CD4-positive, alpha-beta memory T cell (primary cell): ENCODE measurements around the gene CRYBB1. TPM values are rescaled to one million over a fixed set of nuclear protein-coding genes. Genes with fewer than 3 reads are reported as not detected.

Experiments
- CTCF ChIA-PET: fragments of 350-600 bp; sonication (Branson Sonifier 250); formaldehyde crosslinking; loops from one replicate; lab custom pipeline; 2021; ENCODE audit warnings: inconsistent platforms; ENCODE audit not compliant: partially characterized antibody; lab: Charles Lee
- POLR2A ChIA-PET: fragments of 350-600 bp; sonication (Branson Sonifier 250); formaldehyde crosslinking; loops from one replicate; lab custom pipeline; 2021; ENCODE audit not compliant: partially characterized antibody; lab: Charles Lee
- DNase-seq, 5 donors: peaks; one replicate each; pipeline versions ENCODE4 v3.0.0 to v3.0.0-alpha.2; 2020 to 2022; ENCODE audit warnings: mixed read lengths in 1 of 5
- H3K27ac ChIP-seq: one replicate; pipeline ENCODE4 v1.7.0; 2013; ENCODE audit warnings: low read depth, low read length
- H3K27me3 ChIP-seq: 2 replicates; pipeline ENCODE4 v1.7.0; 2013; ENCODE audit warnings: mild to moderate bottlenecking, low read length, moderate library complexity; ENCODE audit not compliant: insufficient read depth
- H3K36me3 ChIP-seq: 2 replicates; pipeline ENCODE4 v1.7.0; 2013; ENCODE audit warnings: mild to moderate bottlenecking, low read length, moderate library complexity; ENCODE audit not compliant: insufficient read depth
- H3K4me1 ChIP-seq: 2 replicates; pipeline ENCODE4 v1.7.0; 2013; ENCODE audit warnings: mild to moderate bottlenecking, low read length, moderate library complexity; ENCODE audit not compliant: insufficient read depth
- H3K4me3 ChIP-seq, 2 donors: one replicate each; pipeline ENCODE4 v1.7.0; 2013; ENCODE audit warnings: low read length in 2 of 2, mild to moderate bottlenecking in 1 of 2
- H3K9me3 ChIP-seq, 2 donors: one replicate each; pipeline ENCODE4 v1.7.0; 2013; ENCODE audit warnings: low read length in 2 of 2, control low read depth in 1 of 2; ENCODE audit not compliant: control insufficient read depth in 1 of 2
- H3K27ac Mint-ChIP-seq, 7 donors: one replicate each; pipeline ENCODE4 v1.8.0; 2020 to 2021; ENCODE audit warnings: mixed read lengths in 7 of 7, mild to moderate bottlenecking in 6 of 7, inconsistent platforms in 3 of 7, moderate library complexity in 3 of 7
- H3K27me3 Mint-ChIP-seq, 2 donors: one replicate each; pipeline ENCODE4 v1.8.0; 2020 to 2021; ENCODE audit warnings: mixed read lengths in 2 of 2
- H3K36me3 Mint-ChIP-seq, 2 donors: one replicate each; pipeline ENCODE4 v1.8.0; 2020 to 2021; ENCODE audit warnings: mixed read lengths in 2 of 2, inconsistent platforms in 1 of 2, mild to moderate bottlenecking in 1 of 2
- H3K4me1 Mint-ChIP-seq, 4 donors: one replicate each; pipeline ENCODE4 v1.8.0; 2020 to 2021; ENCODE audit warnings: mixed read lengths in 4 of 4, mild to moderate bottlenecking in 1 of 4
- H3K4me3 Mint-ChIP-seq, 8 donors: one replicate each; pipeline ENCODE4 v1.8.0; 2020 to 2021; ENCODE audit warnings: mixed read lengths in 8 of 8, mild to moderate bottlenecking in 7 of 8, moderate library complexity in 6 of 8, inconsistent platforms in 3 of 8
- H3K9me3 Mint-ChIP-seq, 8 donors: one replicate each; pipeline ENCODE4 v1.8.0; 2020 to 2021; ENCODE audit warnings: mixed read lengths in 8 of 8, mild to moderate bottlenecking in 5 of 8, inconsistent platforms in 3 of 8, moderate library complexity in 1 of 8
- intact Hi-C: fragments of 100-400 bp; cut with micrococcal nuclease; formaldehyde crosslinking; loops from one replicate; pipeline ENCODE4 v1.15.1; 2023
- polyA plus RNA-seq, 2 donors: library from polyadenylated mRNA; unstranded; fragments of 300-500 nt; fragmentation: Illumina TruSeq; gene quantifications; one replicate each; pipeline ENCODE4 v1.2.3, GENCODE V29; 2021
- total RNA-seq, 2 experiments: library from RNA; stranded (reverse); gene quantifications; one replicate each; pipeline ENCODE4 v1.2.3, GENCODE V29; 2021

The CRYBB1 gene
- total and polyA plus RNA-seq, 4 experiments from 2014 or later: not detected

- Histone ChIP-seq H3K4me1 (peaks cover 4% of the 10 kb centered on the region), H3K36me3 (no peaks in the 10 kb centered on the region), H3K27ac (no peak overlapping the region), H3K27me3 (no peaks in the 10 kb centered on the region), H3K9me3 (no peaks in the 10 kb centered on the region), H3K4me3 (no peak overlapping the region)
- no peak overlapping the region for H3K4me3 Mint-ChIP-seq
- DNase-seq: no peak
- peaks cover 0 to 2% (median 0%) of the 10 kb centered on the region in 8 donors for H3K9me3 Mint-ChIP-seq
- ChIA-PET POLR2A (no interaction called here), CTCF (no interaction called here)
- peaks cover 0 to 11% (median 4%) of the 10 kb centered on the region in 4 donors for H3K4me1 Mint-ChIP-seq
- intact Hi-C loops: no loop called here
- H3K27me3 Mint-ChIP-seq: no peaks in the 10 kb centered on the region
- H3K27ac Mint-ChIP-seq: no peak overlapping the region
- H3K36me3 Mint-ChIP-seq: no peaks in the 10 kb centered on the region
Observed at GRCh38 chr22:26599505-26599904, 18.3 kb downstream of the CRYBB1 start.

- no peaks in the 10 kb centered on the region for H3K9me3 ChIP-seq
- H3K4me1 ChIP-seq: peaks cover 24% of the 10 kb centered on the region
- Mint-ChIP-seq H3K4me1 (peaks cover 15 to 31% (median 18%) of the 10 kb centered on the region in 4 donors), H3K36me3 (no peaks in the 10 kb centered on the region), H3K27me3 (no peaks in the 10 kb centered on the region), H3K9me3 (peaks cover 0 to 2% (median 0%) of the 10 kb centered on the region in 8 donors), H3K27ac (no peak overlapping the region), H3K4me3 (no peak overlapping the region)
- no peaks in the 10 kb centered on the region for H3K27me3 ChIP-seq
- ChIA-PET POLR2A (interaction anchor here (1.8 kb wide), 1 partner anchor 114 kb away, joined by 6 read pairs; the partner anchor contains the start of genes HPS4 and SRRD), CTCF (no interaction called here)
- no peak overlapping the region for H3K4me3 ChIP-seq
- no peak overlapping the region for H3K27ac ChIP-seq
- DNase-seq: no peak
- intact Hi-C loops: no loop called here
- H3K36me3 ChIP-seq: no peaks in the 10 kb centered on the region
Observed at GRCh38 chr22:26597480-26597879, 20.3 kb downstream of the CRYBB1 start.

GRCh38 chr22:26597026-26597425 lies 20.8 kb downstream of the CRYBB1 start:
- no peak overlapping the region for H3K27ac ChIP-seq
- no peaks in the 10 kb centered on the region for H3K27me3 ChIP-seq
- peaks cover 0 to 2% (median 0%) of the 10 kb centered on the region in 8 donors for H3K9me3 Mint-ChIP-seq
- peak overlapping the region in 1 of 7 donors; percentile 82 for H3K27ac Mint-ChIP-seq
- DNase-seq: no peak
- POLR2A ChIA-PET: interaction anchor here (1.4 to 1.8 kb wide), 2 partner anchors 14 to 113 kb away, joined by 4 to 6 read pairs; partner anchors contain the start of genes HPS4 and SRRD
- H3K36me3 Mint-ChIP-seq: no peaks in the 10 kb centered on the region
- CTCF ChIA-PET: no interaction called here
- H3K27me3 Mint-ChIP-seq: no peaks in the 10 kb centered on the region
- no peak overlapping the region for H3K4me3 ChIP-seq
- intact Hi-C loops: no loop called here
- H3K36me3 ChIP-seq: no peaks in the 10 kb centered on the region
- peaks cover 29% of the 10 kb centered on the region for H3K4me1 ChIP-seq
- peaks cover 20 to 36% (median 23%) of the 10 kb centered on the region in 4 donors for H3K4me1 Mint-ChIP-seq
- H3K4me3 Mint-ChIP-seq: peak overlapping the region in 1 of 8 donors; percentile 28
- no peaks in the 10 kb centered on the region for H3K9me3 ChIP-seq

GRCh38 chr22:26593763-26594162 lies 24.1 kb downstream of the CRYBB1 start:
- peaks cover 24 to 57% (median 38%) of the 10 kb centered on the region in 4 donors for H3K4me1 Mint-ChIP-seq
- ChIA-PET POLR2A (interaction anchor here (1.2 to 3.9 kb wide), 2 partner anchors 10 to 80 kb away, joined by 5 to 20 read pairs; no protein-coding TSS in a partner anchor), CTCF (interaction anchor here (1.3 kb wide), 2 partner anchors 12 to 77 kb away, joined by 3 read pairs; no protein-coding TSS in a partner anchor)
- H3K9me3 Mint-ChIP-seq: peaks cover 0 to 2% (median 0%) of the 10 kb centered on the region in 8 donors
- Histone ChIP-seq H3K9me3 (no peaks in the 10 kb centered on the region), H3K27ac (peak overlapping the region; percentile 0), H3K27me3 (no peaks in the 10 kb centered on the region), H3K4me1 (peaks cover 52% of the 10 kb centered on the region), H3K4me3 (no peak overlapping the region), H3K36me3 (no peaks in the 10 kb centered on the region)
- peak overlapping the region; percentile 60 to 88 (median 81) for H3K27ac Mint-ChIP-seq
- H3K36me3 Mint-ChIP-seq: peaks cover 0 to 5% of the 10 kb centered on the region in 2 donors
- no peak for DNase-seq
- H3K27me3 Mint-ChIP-seq: no peaks in the 10 kb centered on the region
- intact Hi-C loops: loop anchor here (5.0 kb wide), 2 partner anchors 81 to 166 kb away; partner anchors contain the start of genes ASPHD2 and TFIP11
- peak overlapping the region in 7 of 8 donors; percentile 6 to 68 (median 40) for H3K4me3 Mint-ChIP-seq

GRCh38 chr22:26592421-26592891 lies 25.4 kb downstream of the CRYBB1 start:
- H3K27me3 ChIP-seq: no peaks in the 10 kb centered on the region
- peaks cover 61% of the 10 kb centered on the region for H3K4me1 ChIP-seq
- H3K36me3 ChIP-seq: no peaks in the 10 kb centered on the region
- H3K4me3 Mint-ChIP-seq: peak overlapping the region in 7 of 8 donors; percentile 32 to 84 (median 71)
- peaks cover 0 to 2% (median 0%) of the 10 kb centered on the region in 8 donors for H3K9me3 Mint-ChIP-seq
- peaks cover 0 to 8% of the 10 kb centered on the region in 2 donors for H3K36me3 Mint-ChIP-seq
- peak overlapping the region; percentile 50 for H3K27ac ChIP-seq
- H3K4me3 ChIP-seq: peak overlapping the region in 1 of 2 donors; percentile 3
- intact Hi-C loops: loop anchor here (5.0 kb wide), 2 partner anchors 80 to 165 kb away; partner anchors contain the start of genes ASPHD2 and TFIP11
- POLR2A ChIA-PET: interaction anchor here (0.7 to 3.9 kb wide), 9 partner anchors 12 to 81 kb away, joined by 3 to 20 read pairs (median 5); partner anchors contain the start of gene TFIP11
- DNase-seq: peak; percentile 52 to 81 (median 57)
- H3K4me1 Mint-ChIP-seq: peaks cover 32 to 65% (median 48%) of the 10 kb centered on the region in 4 donors
- H3K9me3 ChIP-seq: no peaks in the 10 kb centered on the region
- no peaks in the 10 kb centered on the region for H3K27me3 Mint-ChIP-seq
- peak overlapping the region; percentile 68 to 91 (median 89) for H3K27ac Mint-ChIP-seq
- CTCF ChIA-PET: interaction anchor here (0.9 kb wide), 2 partner anchors 8 to 16 kb away, joined by 3 read pairs; no protein-coding TSS in a partner anchor

GRCh38 chr22:26589845-26590736 lies 27.7 kb downstream of the CRYBB1 start, which contains the start of gene TPST2:
TSS of gene TPST2 (minus strand) at chr22:26590132. CDS start at chr22:26541630, 48,502 bp downstream.
- ChIA-PET CTCF (no interaction called here), POLR2A (interaction anchor here (0.7 to 2.8 kb wide), 10 partner anchors 10 to 116 kb away, joined by 3 to 13 read pairs (median 4); partner anchors contain the start of genes HPS4, SRRD and TFIP11)
- peaks cover 41 to 85% (median 61%) of the 10 kb centered on the region in 4 donors for H3K4me1 Mint-ChIP-seq
- Histone ChIP-seq H3K36me3 (no peaks in the 10 kb centered on the region), H3K27me3 (no peaks in the 10 kb centered on the region), H3K9me3 (no peaks in the 10 kb centered on the region), H3K4me3 (peak within 1 kb of the TSS; percentile 78 to 95), H3K27ac (peak within 1 kb of the TSS; percentile 66), H3K4me1 (peaks cover 81% of the 10 kb centered on the region)
- peaks cover 0 to 8% of the 10 kb centered on the region in 2 donors for H3K36me3 Mint-ChIP-seq
- intact Hi-C loops: loop anchor here (1.0 to 5.0 kb wide), 5 partner anchors 11 to 163 kb away; partner anchors contain the start of genes ASPHD2, HPS4, SRRD and TFIP11
- H3K9me3 Mint-ChIP-seq: peaks cover 0 to 2% (median 0%) of the 10 kb centered on the region in 8 donors
- H3K4me3 Mint-ChIP-seq: peak within 1 kb of the TSS; percentile 90 to 98 (median 94)
- no peaks in the 10 kb centered on the region for H3K27me3 Mint-ChIP-seq
- H3K27ac Mint-ChIP-seq: peak within 1 kb of the TSS; percentile 91 to 98 (median 96)
- peak; percentile 73 to 82 (median 76) for DNase-seq
